Amniotic stem cell (primary cell): ENCODE results near the gene HSH2D.
"Not testable (repeated sequence)": the region's sequence is repeated elsewhere in the genome, so short reads cannot be mapped to it uniquely, and the experiment has no call there.

Experiments
- DNase-seq: peaks from one replicate; lab custom pipeline; 2025; lab: John Stamatoyannopoulos, UW

Gene HSH2D, protein sequence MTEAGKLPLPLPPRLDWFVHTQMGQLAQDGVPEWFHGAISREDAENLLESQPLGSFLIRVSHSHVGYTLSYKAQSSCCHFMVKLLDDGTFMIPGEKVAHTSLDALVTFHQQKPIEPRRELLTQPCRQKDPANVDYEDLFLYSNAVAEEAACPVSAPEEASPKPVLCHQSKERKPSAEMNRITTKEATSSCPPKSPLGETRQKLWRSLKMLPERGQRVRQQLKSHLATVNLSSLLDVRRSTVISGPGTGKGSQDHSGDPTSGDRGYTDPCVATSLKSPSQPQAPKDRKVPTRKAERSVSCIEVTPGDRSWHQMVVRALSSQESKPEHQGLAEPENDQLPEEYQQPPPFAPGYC

GRCh38 chr19:16143399-16144215 is at the start of gene HSH2D:
Gene HSH2D, plus strand, starts transcription at chr19:16143685. Its CDS starts 5,066 bp downstream, at chr19:16148751.
- no peak for DNase-seq

GRCh38 chr19:16094360-16095070 is 49.0 kb upstream of the HSH2D start:
- no peak for DNase-seq

DNA sequence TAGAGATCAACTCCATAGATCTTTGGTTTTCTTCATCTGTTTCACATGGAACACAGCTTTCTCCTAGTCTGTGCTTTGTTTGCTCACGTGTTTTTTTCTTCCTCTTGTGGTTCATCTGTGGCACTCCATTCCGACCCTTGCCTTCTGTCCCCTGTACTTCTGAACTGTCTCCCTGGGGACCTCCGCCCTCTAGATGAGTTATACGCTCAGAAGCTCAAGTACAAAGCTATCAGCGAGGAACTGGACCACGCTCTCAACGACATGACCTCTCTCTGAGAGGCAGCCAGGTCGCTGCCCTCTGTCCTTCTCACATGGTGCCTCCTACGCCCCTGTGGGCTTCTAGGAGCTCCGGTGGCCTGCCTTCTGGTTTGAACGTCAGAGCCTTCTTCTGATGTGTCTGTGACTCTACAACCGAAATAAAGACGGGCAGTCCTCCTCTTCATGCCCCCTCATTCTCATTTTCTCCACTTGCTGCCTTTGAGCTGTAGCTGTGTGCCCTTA is 48.4 kb upstream of the HSH2D start:
- no peak for DNase-seq

DNA sequence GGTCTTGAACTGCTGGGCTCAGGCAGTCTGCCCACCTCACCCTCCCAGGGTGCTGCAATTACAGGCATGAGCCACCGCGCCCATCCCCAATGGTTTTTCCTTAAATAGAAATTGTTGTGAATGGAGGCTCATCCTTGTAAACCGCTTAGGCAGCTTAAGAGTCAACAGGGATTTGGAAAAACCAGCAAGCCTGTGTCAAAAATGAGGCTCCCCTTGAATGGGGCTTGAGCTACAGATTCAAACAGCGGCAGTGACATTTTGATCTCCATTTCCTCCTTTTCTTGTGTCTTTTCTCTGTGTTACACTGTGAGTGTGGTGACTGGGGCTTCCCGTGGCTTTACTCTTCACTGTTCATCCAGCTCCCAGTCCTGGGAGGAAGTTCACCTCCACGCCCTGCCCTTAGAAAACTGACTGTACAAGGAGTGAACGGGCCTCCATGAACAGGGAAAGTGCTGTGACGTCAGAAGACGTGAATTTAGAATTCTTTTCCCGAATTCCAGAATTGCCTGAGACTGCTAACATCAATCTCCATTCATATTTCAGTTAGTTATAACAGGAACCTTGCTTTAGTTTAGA is 47.1 kb upstream of the HSH2D start:
- no peak for DNase-seq

GRCh38 chr19:16098416-16098768 is 45.1 kb upstream of the HSH2D start:
- no peak for DNase-seq

GRCh38 chr19:16098821-16099220 is 44.7 kb upstream of the HSH2D start:
- DNase-seq = no peak

GRCh38 chr19:16099314-16099965 is 44.0 kb upstream of the HSH2D start:
- not testable (repeated sequence) for DNase-seq

DNA sequence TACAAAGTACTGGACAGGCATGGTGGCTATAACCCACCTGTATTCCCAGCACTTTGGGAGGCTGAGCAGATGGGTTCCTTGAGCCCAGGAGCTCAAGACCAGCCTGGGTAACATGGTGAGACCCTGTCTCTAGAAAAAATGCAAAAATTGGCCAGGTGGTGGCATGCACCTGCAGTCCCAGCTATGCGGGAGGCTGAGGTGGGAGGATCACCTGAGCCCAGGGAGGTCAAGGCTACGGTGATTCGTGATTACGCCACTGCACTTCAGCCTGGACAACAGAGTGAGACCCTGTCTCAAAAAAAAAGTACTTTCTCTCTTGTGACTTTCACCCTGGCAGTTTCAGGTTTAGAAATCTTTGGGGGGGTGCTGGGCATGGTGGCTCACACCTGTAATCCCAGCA is 43.0 kb upstream of the HSH2D start:
- DNase-seq = no peak

DNA sequence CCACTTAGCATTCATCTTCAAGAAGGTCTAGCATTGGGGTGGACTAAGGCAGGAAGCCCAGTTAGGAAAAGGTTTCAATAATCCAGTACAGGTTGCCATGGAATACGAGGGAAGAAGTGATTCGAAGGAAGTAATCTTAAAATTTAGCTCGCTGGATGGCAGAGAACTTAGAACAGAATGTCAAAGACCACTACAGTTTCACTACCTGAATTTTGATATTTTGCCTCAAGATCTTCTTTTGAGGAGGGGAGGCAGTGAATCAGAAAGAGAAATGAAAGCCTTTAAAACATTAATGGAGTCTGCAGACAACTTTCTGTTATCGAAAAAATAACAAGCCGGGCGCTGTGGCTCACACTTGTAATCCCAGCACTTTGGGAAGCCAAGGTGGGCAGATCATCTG is 38.8 kb upstream of the HSH2D start:
- DNase-seq = no peak

GRCh38 chr19:16106121-16106520 is 37.4 kb upstream of the HSH2D start:
- no peak for DNase-seq

DNA sequence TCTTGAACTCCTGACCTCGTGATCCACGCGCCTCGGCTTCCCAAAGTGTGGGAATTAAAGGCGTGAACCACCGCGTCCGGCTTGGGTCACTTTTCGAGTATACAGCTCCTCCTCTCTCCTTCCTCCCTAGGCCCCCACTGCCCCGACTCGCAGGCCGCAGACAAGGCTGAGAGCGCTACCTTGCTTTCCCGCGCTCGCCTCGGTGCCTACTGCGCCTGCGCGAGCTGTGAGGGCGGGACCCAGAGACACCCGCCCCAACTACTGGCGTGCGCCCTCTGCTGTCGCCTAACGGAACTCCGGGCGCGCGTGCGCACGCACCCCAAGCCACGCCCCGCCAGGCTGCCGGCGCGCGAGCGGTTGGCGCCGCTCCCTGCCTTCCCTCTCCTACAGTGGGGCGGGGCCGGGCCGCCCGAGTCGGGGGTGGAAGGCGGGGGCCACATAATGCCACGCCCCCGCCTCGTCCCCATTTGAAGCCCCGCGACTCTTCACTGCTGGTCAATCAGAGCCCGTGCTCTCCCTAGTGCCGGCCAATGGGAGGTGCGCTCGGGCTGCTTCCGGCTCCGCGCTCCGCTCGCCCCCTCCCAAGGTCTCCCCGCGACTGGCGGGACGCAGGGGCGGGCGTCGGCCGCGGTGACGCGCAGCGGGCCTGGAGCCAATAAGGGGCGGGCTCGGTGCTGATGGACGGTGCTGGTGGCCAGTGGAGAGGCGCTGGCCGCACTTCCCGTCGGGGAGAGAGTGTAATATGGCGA is 32.2 kb upstream of the HSH2D start, which contains the start of gene RAB8A:
Gene RAB8A, plus strand, starts transcription at position 730 of the 749 bp plus-strand sequence. Its CDS starts 13 bp downstream, at position 743.
- peak; percentile 99 for DNase-seq

DNA sequence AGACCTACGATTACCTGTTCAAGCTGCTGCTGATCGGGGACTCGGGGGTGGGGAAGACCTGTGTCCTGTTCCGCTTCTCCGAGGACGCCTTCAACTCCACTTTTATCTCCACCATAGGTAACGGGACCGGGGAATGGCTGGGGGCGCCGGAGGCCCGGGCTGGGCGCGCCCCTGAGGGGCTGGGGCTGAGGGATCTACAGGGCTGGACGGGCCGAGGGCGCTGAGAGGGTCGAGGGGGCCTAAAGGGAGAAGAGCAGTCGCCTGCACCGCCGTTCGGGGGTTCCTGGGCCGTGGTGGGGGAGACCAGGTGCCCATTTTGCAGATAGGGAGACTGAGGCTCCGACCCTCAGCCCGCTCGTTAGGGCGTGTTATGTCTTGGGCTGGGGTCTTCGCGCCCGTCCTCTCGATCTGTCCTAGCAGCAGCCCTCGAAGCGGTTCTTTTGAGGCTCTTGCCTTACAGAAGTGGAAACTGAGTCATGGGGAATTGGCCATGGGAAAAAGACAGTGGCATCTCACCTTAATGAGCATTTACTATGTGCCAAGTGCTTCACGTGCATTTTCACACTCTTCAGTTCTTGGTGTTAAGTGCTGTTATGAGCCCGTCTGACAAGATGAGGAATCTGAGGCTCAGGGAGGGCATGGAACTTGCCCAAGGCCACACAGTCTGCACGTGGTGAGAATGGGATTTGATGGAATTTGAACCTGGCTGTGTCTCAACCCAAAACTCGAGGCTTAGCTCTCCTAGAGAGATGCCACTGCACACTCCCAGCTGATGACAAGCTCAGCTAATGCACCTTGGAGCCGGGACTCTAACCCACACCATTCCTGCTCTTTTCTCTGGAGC is 31.4 kb upstream of the HSH2D start:
- no peak for DNase-seq

DNA sequence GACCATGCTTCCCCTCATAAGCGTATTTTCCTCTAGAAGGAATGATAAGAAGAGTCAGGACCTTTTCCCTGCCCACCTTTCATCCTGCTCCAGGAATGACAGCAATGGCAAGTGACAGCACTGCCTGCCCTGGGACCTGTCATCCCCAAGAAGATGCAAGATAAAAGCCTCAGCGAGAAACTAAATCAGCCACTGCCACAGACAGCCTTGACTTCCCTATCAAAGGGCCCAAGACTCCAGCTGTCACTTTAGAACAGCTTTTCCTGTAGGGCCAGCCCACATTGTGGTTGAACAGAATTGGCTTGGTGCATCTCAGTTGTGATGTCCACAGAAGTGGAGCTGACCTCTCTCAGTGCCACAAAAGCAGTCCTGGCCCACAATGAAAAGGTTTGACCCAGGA is 30.7 kb upstream of the HSH2D start:
- no peak for DNase-seq

DNA sequence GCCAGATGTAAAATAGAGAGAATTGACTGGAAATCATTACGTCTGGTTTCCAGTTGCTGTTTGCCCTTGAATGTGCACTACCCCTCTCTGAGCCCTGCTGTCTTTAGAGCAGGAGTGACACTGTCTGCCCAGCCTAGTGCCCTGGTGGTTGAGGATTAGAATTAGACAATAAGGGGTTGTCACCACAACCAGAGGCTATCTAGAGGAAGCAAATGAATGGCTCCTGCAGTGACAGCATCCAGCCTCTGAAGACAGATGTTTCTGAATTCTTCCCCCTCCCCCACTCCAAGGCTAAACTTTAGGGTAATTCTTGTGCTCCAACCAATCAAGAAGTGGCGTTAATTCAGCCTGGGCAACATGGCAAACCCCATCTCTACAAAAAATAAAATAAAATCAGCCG is 29.8 kb upstream of the HSH2D start:
- no peak for DNase-seq

DNA sequence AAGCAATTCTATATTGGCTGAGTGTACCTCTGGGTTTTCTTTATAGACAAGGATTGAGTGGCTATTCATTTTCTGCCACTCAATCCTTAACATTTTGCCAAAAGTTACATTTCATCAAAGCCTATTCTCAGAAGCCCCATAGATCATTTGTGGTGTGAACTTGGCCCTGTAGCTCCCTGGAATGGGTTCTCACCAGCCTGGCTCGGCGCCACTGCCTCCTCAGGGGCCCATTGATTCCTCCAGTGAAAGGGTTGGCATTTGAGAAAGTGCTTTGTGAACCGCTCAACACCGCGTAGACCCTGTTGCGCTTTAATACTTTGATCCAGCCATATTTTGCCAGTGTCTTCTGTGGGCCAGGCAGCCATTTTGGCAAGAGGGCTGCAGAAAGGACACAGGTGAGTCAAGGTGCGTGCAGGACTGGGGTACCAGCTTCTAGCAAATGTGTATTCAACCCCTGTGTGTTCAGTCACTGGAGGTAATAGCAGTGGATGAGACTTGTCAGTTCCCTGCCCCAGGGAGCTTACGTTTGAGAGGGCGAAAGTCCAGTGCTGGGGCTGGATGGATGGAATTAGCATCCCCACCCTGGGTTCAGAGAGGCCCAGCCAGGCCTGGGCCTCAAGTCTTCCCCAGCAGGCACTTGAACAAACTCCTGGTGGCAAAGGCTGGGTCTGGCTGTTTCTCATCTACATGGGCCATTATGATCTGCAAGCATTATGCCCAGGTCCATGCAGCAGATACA is 28.0 kb upstream of the HSH2D start:
- DNase-seq = no peak

GRCh38 chr19:16116067-16116466 is 27.4 kb upstream of the HSH2D start:
- DNase-seq = no peak

DNA sequence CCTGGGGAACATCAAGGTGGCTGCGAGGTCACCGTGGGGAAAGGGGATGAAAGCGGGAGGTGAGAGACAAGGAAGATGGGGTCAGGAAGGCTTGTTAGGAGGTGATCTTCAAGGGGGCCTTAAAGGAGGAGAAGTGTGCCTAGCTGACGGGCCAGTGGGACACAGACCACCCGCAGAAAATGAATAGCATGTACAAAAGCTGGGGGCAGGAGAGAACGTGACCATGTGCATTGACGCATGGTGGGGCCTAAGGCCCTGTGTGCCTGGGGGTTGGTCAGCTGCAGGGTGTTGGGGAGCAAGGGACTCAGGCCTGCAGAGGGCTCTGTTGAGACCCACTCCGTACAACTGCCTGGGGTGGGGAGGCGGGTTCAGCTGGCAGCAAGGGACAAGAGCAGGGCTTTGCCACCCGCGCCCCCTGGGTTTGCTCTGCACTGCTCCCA is 25.9 kb upstream of the HSH2D start:
- DNase-seq = no peak

DNA sequence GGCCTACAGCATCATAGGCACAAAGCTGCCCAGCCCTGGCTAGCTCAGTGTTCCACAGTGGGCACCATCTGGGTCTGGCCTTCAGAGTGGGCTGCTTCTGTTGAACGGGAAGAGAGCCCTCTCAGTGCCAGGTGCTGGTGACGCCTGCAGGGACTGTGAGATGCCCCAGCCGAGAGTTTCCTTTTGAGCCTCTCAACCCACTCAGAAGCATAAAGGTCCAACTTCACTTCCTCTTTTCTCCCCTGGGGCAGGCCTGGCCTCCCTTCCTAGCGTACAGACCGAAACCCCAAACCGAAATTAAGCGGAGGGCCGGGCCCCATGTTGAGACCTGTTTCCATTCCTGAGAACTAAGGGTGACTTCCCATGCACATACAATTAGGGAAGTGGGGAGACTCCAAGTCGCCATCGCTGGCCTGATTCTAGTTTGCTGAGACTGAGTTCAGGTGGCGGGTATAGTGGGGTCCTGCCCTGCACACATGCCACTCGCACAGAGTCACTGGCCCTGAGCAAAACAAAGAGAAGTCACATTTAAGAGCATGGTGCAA is 24.9 kb upstream of the HSH2D start:
- DNase-seq = no peak
